K562 treated with DMSO at 1 percent for 12 hours (cell line): ENCODE data around the gene EMX2. TPM values are rescaled to one million over a fixed set of nuclear protein-coding genes. Genes with fewer than 3 reads are reported as not detected.

ENCODE experiments used
- total RNA-seq: library from RNA; unstranded; fragments of 300-600 nt; gene quantifications from 2 replicates; pipeline ENCODE4 v1.2.3, GENCODE V29; 2022; ENCODE audit not compliant: insufficient read depth

The EMX2 gene
- total RNA-seq, result not detected in 2 replicates

GRCh38 chr10:117542706-117543224, at the start of gene EMX2:
TSS of gene EMX2 (plus strand) at chr10:117542746. CDS start at chr10:117543268, 522 bp downstream.

Other genes starting within 250 kb of the EMX2 start
- 2.1 and 14.5 TPM in 2 replicates for gene PDZD8, start 167.3 kb upstream of the EMX2 start, total RNA-seq